Hematopoietic multipotent progenitor cell treated with erythropoietin and hydrocortisone succinate and interleukin-3 and kit ligand, for 6 days (in vitro differentiated cells): ENCODE measurements around the gene PRPH2.
"Not testable (repeated sequence)": the region's sequence is repeated elsewhere in the genome, so short reads cannot be mapped to it uniquely, and the experiment has no call there.

Experiments used
- DNase-seq: peaks from one replicate; pipeline ENCODE4 v3.0.0-alpha.2; 2015

Gene PRPH2

DNA sequence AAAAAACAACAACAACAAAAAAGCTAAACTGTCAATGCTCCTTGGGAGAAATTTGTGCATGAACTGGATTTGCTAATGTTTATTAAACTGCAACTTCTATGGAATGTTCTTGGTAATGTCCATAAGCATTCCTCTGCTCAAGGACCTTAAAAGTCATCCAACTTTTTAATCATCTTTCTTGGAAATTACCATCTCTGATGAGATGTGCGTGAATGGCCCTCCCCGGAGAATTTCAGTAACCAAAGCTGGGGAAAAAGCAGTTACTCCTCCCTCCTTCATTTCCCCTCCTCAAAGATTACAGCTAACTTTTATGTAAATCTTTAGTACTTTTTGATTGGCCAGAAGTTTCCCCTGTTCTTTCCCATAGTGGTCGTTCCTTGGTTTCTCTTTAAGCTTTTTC, 18.3 kb upstream of the PRPH2 start:
- DNase-seq: no peak

GRCh38 chr6:42735976-42736375, 13.6 kb upstream of the PRPH2 start:
- DNase-seq: no peak

DNA sequence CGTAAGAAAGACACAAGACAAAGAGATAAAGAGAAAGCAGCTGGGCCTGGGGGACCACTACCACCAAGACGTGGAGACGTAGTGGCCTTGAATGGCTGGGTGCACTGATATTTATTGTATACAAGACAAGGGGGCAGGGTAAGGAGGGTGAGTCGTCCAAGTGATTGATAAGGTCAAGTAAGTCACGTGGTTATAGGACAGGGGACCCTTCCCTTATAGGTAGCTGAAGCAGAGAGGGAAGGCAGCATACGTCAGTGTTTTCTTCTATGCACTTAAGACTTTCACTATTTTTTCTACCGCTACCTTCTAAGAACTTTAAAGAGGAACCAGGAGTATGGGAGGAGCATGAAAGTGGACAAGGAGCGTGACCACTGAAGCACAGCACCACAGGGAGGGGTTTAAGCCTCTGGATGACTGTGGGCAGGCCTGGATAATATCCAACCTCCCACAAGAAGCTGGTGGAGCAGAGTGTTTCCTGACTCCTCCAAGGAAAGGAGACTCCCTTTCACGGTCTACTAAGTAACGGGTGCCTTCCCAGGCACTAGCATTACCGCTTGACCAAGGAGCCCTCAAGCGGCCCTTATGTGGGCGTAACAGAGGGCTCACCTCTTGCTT, 11.6 kb upstream of the PRPH2 start:
- not testable (repeated sequence) for DNase-seq

GRCh38 chr6:42729731-42730130, 7.3 kb upstream of the PRPH2 start:
- no peak for DNase-seq

DNA sequence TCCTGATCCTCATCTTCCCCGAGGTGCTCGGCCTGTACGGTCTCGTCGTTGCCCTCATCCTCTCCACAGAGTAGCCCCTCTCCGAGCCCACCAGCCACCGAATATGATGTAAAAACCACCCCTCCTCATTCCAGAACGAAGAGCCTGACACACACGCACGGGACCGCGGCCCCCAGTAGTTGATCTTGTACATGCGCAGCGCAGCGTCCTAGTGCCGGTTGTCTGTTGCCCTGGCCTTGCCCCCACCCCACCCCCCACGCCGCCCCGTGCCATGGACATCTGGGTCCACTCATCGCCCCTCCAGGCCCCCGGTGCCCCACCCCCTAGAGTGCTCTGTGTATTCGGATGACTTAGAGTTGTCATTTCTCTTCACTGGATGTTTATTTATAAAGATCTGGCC, 5.2 kb upstream of the PRPH2 start:
- no peak for DNase-seq

DNA sequence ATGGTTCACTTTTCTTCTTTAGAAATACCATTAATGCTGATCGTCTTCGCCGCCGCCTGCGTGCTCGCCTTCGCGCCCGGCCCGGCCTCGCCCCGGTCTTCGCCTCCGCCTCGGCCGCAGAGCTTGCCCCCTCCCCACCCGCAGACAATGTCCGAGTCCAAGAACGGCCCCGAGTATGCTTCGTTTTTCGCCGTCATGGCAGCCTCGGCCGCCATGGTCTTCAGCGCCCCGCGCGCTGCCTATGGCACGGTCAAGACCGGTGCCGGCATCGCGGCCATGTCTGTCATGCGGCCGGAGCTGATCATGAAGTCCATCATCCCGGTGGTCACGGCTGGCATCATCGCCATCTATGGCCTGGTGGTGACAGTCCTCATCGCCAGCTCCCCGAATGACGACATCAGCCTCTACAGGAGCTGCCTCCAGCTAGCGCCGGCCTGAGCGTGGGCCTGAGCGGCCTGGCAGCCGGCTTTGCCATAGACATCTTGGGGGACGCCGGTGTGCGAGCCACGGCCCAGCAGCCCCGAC, 4.8 kb upstream of the PRPH2 start:
- DNase-seq: peak; percentile 12

DNA sequence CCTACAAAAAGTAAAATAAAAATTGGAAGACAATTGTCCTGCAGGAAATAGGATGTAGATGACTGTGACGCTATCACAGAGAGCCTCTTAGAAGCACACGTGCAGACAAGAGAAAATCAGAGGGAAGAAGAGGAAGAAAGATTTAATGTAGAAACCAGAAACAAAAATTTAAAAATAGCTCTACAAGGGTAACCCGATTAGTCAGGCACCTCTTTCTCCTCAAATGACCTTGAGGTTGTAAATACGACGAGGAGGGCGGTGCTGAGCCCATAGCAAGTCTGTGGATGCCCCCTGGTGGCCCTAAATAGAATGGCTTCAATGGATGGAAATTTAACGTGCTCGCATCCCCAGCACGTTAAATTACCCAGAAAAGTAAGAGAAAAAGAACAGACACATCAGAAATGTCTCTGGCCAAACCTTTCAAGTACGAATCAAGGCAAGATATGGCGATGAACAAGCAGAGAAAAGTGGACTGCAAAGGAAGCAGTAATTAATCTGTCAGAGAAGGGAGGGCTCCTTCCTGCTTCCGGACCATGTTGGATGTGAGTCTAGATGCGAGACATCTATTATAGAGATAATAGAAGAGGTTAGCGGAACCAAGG, 4.2 kb upstream of the PRPH2 start:
- peak; percentile 93 for DNase-seq

DNA sequence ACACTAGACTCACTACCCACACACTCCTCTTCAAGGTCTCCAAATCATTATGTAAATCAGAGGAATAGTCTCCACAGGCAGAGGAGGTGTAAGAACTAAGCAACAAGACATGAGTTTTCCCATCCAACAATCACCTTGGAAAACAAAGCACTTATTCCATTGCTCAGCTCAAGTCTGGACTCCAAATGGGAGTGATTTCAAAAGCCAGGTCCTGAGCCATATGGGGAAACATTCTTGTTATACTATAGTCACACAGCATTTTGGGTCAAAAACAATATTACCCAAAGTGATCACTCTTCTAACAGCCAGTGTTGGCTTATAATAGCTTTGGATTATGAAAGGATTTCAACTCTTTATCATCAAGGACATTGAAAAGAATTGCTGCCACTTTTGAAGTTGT, 3.6 kb upstream of the PRPH2 start:
- DNase-seq: no peak

- no peak for DNase-seq
Measured at GRCh38 chr6:42724825-42725224, 2.4 kb upstream of the PRPH2 start.

DNA sequence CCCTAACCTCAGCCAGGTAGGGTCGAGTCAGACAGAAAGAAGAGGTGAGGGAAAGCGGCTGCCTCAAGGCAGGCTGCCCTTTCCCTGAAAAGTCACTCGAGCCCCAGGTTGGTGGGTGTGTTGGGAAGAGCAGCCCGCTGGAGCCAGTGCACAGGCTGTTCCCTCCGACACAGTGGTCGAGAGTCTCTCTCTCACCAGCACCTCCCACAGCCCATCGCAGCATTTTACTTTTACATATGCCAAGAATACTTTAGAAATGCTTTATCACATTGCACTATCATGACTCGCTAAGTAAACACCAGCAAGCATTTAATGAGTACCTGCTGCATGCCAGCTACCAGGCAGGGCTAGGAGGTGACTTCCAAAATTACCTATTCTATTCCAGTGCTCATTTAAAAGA, 1.7 kb downstream of the PRPH2 start:
- no peak for DNase-seq

DNA sequence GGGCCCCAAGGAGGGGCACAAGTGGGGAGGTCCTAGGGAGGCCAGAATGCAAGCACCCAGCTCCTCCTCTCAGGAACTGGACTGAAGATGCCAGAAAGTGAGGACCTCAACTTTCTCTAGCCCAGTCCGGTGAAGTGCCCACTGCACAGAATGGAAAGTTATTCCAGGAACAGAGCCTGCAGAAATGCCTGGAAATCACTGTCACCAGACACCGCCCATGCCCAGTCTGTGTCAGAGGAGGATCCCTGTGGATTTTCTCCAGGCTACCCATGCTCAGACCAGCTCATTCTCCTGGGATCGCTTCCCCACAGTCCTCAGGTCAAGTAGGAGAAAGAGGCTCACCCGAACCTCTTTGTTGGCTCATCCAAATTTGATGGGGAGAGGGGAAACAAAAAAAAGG, 6.5 kb downstream of the PRPH2 start:
- DNase-seq: no peak

- DNase-seq: no peak
Measured at GRCh38 chr6:42714098-42714761, 8.2 kb downstream of the PRPH2 start.

DNA sequence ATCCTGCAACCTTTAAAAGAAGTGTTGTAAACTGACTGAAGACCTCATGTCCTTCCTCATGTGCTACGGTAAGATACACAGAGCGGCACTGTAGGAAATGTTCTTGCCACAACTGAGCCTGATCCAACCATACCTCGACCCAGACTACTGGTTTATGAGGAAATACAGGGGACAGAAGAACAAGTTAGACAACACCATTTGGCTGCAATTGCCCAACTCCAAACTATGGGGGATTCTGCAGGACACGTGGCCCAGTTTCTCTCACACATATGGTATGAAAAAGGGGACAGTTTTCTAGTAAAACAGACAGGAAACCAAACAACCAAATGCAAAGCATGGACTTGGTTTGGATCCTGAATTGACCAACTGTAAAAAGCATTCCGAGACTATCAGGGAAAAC, 10.5 kb downstream of the PRPH2 start:
- DNase-seq: no peak

DNA sequence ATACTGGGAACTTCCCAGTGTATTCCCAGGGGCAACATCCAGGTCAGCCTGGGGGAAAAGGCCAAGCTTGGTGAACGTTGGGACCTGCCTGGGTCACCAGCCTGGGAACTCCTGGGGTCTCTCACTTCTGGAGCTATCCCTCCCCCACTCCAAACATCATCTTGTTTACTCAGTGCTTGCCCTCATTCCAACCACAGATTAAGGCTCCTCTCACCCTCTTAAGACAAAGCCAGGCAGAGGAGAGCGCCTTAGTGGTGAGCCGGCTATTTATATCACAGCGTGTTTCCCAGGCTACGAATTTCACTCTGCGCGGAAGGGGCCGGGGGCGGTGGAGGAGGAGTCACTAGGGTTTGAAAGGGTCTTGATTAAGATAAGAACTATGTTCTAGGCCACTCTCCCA, 12.1 kb downstream of the PRPH2 start:
- no peak for DNase-seq

DNA sequence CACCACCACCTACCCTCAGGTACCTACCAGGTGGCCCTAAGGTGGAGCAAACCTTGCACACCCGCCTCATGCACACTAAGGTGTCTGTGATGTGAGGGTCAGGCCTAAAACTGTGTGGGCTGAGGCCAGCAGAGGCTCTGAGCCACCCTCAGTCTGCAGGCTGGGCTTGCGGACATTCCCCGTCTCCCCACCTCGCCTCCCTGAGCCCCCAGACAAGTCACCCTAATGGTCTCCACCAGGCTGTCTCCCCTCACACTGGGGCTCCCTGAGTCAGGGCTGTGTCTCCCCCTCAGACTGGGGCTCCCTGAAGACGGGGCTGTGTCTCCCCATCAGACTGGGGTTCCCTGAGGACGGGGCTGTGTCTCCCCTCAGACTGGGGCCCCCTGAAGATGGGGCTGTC, 12.5 kb downstream of the PRPH2 start:
- no peak for DNase-seq

- no peak for DNase-seq
Measured at GRCh38 chr6:42708096-42708495, 14.3 kb downstream of the PRPH2 start.

GRCh38 chr6:42707595-42707994, 14.8 kb downstream of the PRPH2 start:
- DNase-seq: no peak

DNA sequence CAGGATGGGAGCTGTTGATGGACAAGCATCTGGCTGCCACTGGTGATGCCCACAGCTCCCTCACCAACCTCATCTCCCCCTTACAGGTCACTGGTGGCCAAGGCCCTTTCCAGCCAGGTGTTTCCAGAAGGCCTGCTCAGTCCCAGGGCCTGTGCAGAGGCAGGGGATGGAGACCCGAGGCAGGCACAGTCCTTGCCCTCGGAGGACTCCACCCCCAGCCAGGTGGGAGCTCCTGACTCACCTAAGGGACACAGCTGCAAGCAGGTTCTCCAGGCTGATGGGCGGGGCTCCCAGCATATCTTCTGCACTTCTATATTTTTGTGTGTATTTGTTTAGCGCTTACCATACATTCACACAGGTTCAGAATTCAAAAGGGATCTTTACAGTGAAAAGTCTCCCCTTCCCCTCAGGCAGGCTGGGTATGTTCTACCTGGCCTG, 17.4 kb downstream of the PRPH2 start:
- DNase-seq: no peak

DNA sequence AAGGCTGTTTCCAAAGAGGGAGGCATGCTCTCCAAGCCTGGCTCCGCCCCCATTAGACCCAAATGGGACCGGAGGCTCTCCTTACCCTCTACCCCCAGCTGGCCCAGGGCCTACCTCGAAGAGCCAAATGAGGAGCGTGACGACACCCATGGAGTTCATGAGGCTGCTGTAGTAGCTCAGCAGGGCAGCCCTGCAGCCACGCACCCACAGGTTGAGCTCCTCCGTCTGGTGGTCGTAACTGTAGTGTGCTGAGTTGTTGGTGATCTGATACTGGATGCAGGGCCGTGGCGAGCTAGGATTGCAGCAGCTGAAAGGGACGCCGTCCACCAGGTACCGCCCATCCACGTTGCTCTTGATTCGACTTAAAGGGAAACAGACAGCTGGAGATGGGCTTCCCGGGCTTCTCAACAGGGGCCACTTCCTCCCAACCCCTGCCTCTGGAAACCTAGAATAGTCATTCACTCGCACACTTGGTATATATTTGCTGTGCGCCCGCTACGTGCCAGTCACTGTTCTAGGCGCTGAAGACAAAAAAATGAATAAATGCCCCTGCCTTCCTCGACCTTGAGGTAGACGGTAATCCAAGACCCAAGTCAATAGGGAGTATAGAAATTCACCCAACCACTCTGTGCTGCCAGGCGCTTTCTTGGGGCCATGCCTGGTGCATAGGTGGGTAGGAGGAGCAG, 18.0 kb downstream of the PRPH2 start:
- no peak for DNase-seq

GRCh38 chr6:42702786-42703185, 19.6 kb downstream of the PRPH2 start:
- not testable (repeated sequence) for DNase-seq

GRCh38 chr6:42702200-42702599, 20.2 kb downstream of the PRPH2 start:
- no peak for DNase-seq

- DNase-seq: no peak
Measured at GRCh38 chr6:42698217-42698616, 24.2 kb downstream of the PRPH2 start.

- no peak for DNase-seq
Measured at GRCh38 chr6:42697268-42697655, 25.1 kb downstream of the PRPH2 start.
